IPS-20b (cell line): Measurements from ENCODE around the gene GEMIN2.
A peak's percentile ranks its signal among the peaks of the same experiment; 100 is the strongest.

Experiments used
- H3K27ac ChIP-seq: one replicate; pipeline ENCODE4 v1.5.1; 2013; ENCODE audit warnings: low read length
- H3K27me3 ChIP-seq: 2 replicates; pipeline ENCODE4 v1.6.1; 2013; ENCODE audit warnings: mild to moderate bottlenecking, low read length, inconsistent platforms; ENCODE audit not compliant: insufficient read depth
- H3K36me3 ChIP-seq: 2 replicates; pipeline ENCODE4 v1.6.1; 2013; ENCODE audit warnings: low read depth, mild to moderate bottlenecking, inconsistent platforms, low read length, moderate library complexity; ENCODE audit not compliant: insufficient read depth
- H3K4me1 ChIP-seq: 2 replicates; pipeline ENCODE4 v1.6.1; 2013; ENCODE audit warnings: mild to moderate bottlenecking, control low read depth, inconsistent platforms, low read length, moderate library complexity; ENCODE audit not compliant: insufficient read depth
- H3K4me3 ChIP-seq: 2 replicates; pipeline ENCODE4 v1.5.1; 2013; ENCODE audit warnings: mild to moderate bottlenecking, low read length, inconsistent platforms
- H3K9ac ChIP-seq: 2 replicates; pipeline ENCODE4 v1.6.1; 2013; ENCODE audit warnings: low read depth, mild to moderate bottlenecking, inconsistent platforms, low read length, moderate library complexity
- H3K9me3 ChIP-seq: 2 replicates; pipeline ENCODE4 v1.6.1; 2013; ENCODE audit warnings: mild to moderate bottlenecking, low read depth, low read length, inconsistent platforms; ENCODE audit not compliant: insufficient read depth

GEMIN2 gene

DNA sequence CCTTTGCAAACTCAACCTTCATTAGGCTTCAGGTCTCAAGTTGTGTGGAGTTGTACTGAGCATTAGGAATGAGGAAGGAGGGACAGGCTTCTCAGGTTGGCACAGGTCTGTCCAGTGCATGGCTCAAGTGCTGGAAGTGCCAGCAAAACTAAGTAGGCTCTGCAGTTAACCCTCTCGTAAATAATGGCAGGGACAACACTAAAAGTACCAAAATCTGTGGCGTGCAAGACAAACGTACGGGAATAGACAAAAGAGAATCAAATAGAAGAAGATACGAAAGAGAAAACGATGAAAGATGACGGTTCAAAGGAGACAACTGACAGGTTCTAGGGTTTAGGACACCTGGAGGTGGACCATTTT, 55.4 kb downstream of the GEMIN2 start:
- no peaks in the 10 kb centered on the region for H3K36me3 ChIP-seq
- H3K4me3 ChIP-seq, result peak overlapping the region; percentile 97
- peak overlapping the region; percentile 75 for H3K27ac ChIP-seq
- H3K9me3 ChIP-seq, result no peaks in the 10 kb centered on the region
- H3K27me3 ChIP-seq, result no peaks in the 10 kb centered on the region
- peaks cover 10% of the 10 kb centered on the region; the same call in 1 of the 2 replicates for H3K4me1 ChIP-seq
- H3K9ac ChIP-seq, result peak overlapping the region; percentile 94

DNA sequence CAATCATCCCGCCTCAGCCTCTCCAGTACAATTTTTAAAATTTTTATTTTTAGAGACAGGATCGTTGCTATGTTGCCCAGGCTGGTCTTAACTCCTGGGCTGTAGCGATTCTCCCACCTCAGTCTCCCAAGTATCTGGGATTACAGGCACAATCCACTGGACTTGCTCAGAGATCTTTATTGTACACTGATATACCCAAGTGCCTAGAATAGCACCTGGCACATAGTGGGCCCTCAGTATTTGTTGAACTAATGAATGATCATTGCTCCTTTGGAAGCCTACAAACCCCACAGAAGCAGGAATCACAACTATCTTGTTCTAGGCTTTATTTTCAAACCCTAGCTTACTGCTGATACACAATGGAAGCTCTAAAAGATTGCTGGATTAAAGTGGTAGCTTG, 59.1 kb downstream of the GEMIN2 start:
- H3K27ac ChIP-seq, result no peak overlapping the region
- peaks cover 26% of the 10 kb centered on the region for H3K36me3 ChIP-seq
- no peak overlapping the region for H3K4me3 ChIP-seq
- H3K9ac ChIP-seq, result no peak overlapping the region
- no peaks in the 10 kb centered on the region for H3K27me3 ChIP-seq
- H3K4me1 ChIP-seq, result peaks cover 14% of the 10 kb centered on the region; the same call in 1 of the 2 replicates
- no peaks in the 10 kb centered on the region for H3K9me3 ChIP-seq

GRCh38 chr14:39174560-39175444, 60.7 kb downstream of the GEMIN2 start, which contains the start of gene PNN:
Gene PNN (plus strand): TSS chr14:39175254. CDS start chr14:39175280, 26 bp downstream.
- peak within 1 kb of the TSS; percentile 98 for H3K4me3 ChIP-seq
- peaks cover 42% of the 10 kb centered on the region for H3K36me3 ChIP-seq
- peaks cover 8% of the 10 kb centered on the region; the same call in 1 of the 2 replicates for H3K4me1 ChIP-seq

DNA sequence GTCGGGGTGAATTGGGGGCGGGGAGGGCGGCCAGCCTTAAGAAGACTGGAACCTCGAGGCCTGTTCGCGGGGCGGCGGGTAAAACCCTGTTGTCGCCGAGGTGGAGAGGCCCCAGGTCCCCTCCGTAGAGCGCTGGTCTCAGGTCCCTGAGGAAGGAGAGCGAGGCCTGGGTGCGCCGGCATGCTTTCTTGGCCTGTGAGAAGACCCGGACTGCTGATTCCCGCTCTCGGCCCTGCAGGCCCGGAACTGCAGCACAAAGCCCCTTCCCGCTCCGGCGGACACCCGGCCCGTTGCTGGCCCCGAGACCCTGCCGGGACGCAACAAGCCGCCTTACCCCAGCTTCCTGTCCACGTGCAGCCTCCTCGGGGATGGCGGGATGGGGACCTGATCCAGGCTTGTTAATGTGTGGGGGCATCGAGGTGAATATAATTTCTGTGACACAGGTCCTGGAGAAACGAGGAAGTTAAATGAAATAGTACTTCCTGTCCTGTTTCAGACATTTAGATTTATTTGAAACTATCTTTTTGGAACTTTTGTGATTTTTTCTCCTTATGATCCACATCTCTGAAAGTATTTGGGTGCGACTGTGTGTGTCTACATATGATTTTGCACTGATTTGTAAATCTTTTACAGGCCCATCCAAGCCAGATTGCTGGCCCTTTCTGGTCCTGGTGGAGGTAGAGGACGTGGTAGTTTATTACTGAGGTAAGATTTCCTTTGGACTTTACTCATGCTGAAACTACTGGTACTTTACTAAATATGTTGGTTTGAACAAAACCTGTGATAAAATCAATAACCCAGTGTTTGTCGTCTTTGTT, 61.5 kb downstream of the GEMIN2 start:
- Histone ChIP-seq H3K4me3 (peak overlapping the region; percentile 98), H3K36me3 (peaks cover 50% of the 10 kb centered on the region), H3K27me3 (no peaks in the 10 kb centered on the region), H3K27ac (peak overlapping the region; percentile 97), H3K9me3 (no peaks in the 10 kb centered on the region), H3K4me1 (peaks cover 10% of the 10 kb centered on the region; the same call in 1 of the 2 replicates), H3K9ac (peak overlapping the region; percentile 99)

More at GRCh38 chr14:39174560-39175444, 60.7 kb downstream of the GEMIN2 start, which contains the start of gene PNN:
- H3K27ac ChIP-seq, result peak within 1 kb of the TSS; percentile 97
- H3K9me3 ChIP-seq, result no peaks in the 10 kb centered on the region
- H3K9ac ChIP-seq, result peak within 1 kb of the TSS; percentile 99
- no peaks in the 10 kb centered on the region for H3K27me3 ChIP-seq

- peaks cover 59% of the 10 kb centered on the region for H3K36me3 ChIP-seq
- peaks cover 7% of the 10 kb centered on the region; the same call in 1 of the 2 replicates for H3K4me1 ChIP-seq
- no peaks in the 10 kb centered on the region for H3K27me3 ChIP-seq
- H3K4me3 ChIP-seq, result peak overlapping the region; percentile 98
- no peaks in the 10 kb centered on the region for H3K9me3 ChIP-seq
- peak overlapping the region; percentile 99 for H3K9ac ChIP-seq
- H3K27ac ChIP-seq, result peak overlapping the region; percentile 97
Observed at GRCh38 chr14:39176263-39177167, 62.4 kb downstream of the GEMIN2 start.

DNA sequence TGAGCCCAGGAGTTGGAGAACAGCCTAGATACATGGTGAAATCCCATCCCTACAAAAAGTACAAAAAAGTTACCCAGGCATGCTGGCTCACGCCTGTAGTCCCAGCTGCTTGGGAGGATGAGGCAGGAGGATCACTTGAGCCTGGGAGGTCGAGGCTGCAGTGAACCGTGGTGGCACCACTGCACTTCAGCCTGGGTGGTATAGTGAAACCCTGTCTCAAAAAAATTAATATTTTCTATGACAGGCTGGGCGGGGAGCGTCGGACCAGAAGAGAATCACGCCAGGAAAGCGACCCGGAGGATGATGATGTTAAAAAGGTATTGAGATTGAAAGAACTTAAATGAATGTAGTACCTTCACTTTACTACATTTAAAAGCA, 63.0 kb downstream of the GEMIN2 start:
- H3K9me3 ChIP-seq, result no peaks in the 10 kb centered on the region
- H3K4me1 ChIP-seq, result 0 out of 2 replicates have a peak, but pooled peaks cover 7% of the 10 kb centered on the region
- H3K27ac ChIP-seq, result no peak overlapping the region
- H3K9ac ChIP-seq, result peak overlapping the region; percentile 99; the same call in 1 of the 2 replicates
- H3K27me3 ChIP-seq, result no peaks in the 10 kb centered on the region
- H3K36me3 ChIP-seq, result peaks cover 65% of the 10 kb centered on the region
- H3K4me3 ChIP-seq, result peak overlapping the region; percentile 98; the same call in 1 of the 2 replicates

DNA sequence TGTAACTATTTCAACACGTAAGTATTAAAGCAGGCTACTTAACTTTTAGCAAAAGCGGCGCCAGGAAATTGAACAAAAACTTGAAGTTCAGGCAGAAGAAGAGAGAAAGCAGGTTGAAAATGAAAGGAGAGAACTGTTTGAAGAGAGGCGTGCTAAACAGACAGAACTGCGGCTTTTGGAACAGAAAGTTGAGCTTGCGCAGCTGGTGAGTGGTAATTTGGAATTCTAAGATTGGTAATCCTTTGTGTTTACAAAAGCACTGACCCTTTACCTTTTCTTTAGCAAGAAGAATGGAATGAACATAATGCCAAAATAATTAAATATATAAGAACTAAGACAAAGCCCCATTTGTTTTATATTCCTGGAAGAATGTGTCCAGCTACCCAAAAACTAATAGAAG, 64.9 kb downstream of the GEMIN2 start:
- H3K4me1 ChIP-seq, result 0 out of 2 replicates have a peak, but pooled peaks cover 7% of the 10 kb centered on the region
- no peak overlapping the region for H3K9ac ChIP-seq
- H3K9me3 ChIP-seq, result no peaks in the 10 kb centered on the region
- no peaks in the 10 kb centered on the region for H3K27me3 ChIP-seq
- H3K27ac ChIP-seq, result no peak overlapping the region
- H3K36me3 ChIP-seq, result peaks cover 84% of the 10 kb centered on the region
- no peak overlapping the region for H3K4me3 ChIP-seq

DNA sequence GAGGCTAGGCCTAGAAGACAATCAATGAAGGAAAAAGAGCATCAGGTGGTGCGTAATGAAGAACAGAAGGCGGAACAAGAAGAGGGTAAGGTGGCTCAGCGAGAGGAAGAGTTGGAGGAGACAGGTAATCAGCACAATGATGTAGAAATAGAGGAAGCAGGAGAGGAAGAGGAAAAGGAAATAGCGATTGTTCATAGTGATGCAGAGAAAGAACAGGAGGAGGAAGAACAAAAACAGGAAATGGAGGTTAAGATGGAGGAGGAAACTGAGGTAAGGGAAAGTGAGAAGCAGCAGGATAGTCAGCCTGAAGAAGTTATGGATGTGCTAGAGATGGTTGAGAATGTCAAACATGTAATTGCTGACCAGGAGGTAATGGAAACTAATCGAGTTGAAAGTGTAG, 66.4 kb downstream of the GEMIN2 start:
- Histone ChIP-seq H3K36me3 (peaks cover 99% of the 10 kb centered on the region), H3K4me3 (no peak overlapping the region), H3K27ac (no peak overlapping the region), H3K9me3 (no peaks in the 10 kb centered on the region), H3K4me1 (0 out of 2 replicates have a peak, but pooled peaks cover 7% of the 10 kb centered on the region), H3K9ac (no peak overlapping the region), H3K27me3 (no peaks in the 10 kb centered on the region)

DNA sequence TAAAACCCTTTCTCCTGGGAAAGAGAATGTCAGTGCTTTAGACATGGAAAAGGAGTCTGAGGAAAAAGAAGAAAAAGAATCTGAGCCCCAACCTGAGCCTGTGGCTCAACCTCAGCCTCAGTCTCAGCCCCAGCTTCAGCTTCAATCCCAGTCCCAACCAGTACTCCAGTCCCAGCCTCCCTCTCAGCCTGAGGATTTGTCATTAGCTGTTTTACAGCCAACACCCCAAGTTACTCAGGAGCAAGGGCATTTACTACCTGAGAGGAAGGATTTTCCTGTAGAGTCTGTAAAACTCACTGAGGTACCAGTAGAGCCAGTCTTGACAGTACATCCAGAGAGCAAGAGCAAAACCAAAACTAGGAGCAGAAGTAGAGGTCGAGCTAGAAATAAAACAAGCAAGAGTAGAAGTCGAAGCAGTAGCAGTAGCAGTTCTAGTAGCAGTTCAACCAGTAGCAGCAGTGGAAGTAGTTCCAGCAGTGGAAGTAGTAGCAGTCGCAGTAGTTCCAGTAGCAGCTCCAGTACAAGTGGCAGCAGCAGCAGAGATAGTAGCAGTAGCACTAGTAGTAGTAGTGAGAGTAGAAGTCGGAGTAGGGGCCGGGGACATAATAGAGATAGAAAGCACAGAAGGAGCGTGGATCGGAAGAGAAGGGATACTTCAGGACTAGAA, 67.0 kb downstream of the GEMIN2 start:
- Histone ChIP-seq H3K9me3 (no peaks in the 10 kb centered on the region), H3K4me1 (0 out of 2 replicates have a peak, but pooled peaks cover 7% of the 10 kb centered on the region), H3K9ac (no peak overlapping the region), H3K27me3 (no peaks in the 10 kb centered on the region), H3K27ac (no peak overlapping the region), H3K36me3 (peaks cover 94% of the 10 kb centered on the region), H3K4me3 (no peak overlapping the region)

DNA sequence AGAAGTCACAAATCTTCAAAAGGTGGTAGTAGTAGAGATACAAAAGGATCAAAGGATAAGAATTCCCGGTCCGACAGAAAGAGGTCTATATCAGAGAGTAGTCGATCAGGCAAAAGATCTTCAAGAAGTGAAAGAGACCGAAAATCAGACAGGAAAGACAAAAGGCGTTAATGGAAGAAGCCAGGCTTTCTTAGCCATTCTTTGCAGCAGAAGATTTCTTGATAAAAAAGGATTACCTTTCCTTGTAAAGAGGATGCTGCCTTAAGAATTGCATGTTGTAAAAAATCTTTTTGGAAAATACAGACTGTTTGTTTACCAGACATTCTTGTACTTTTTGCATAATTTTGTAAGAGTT, 67.5 kb downstream of the GEMIN2 start:
- no peak overlapping the region for H3K4me3 ChIP-seq
- no peaks in the 10 kb centered on the region for H3K27me3 ChIP-seq
- H3K36me3 ChIP-seq, result peaks cover 88% of the 10 kb centered on the region
- no peak overlapping the region for H3K27ac ChIP-seq
- no peak overlapping the region for H3K9ac ChIP-seq
- H3K4me1 ChIP-seq, result 0 out of 2 replicates have a peak, but pooled peaks cover 7% of the 10 kb centered on the region
- no peaks in the 10 kb centered on the region for H3K9me3 ChIP-seq
